ENCODE data around the gene F13A1. TPM values are rescaled to one million over a fixed set of nuclear protein-coding genes. Genes with fewer than 3 reads are reported as not detected.

The F13A1 gene
- total and polyA plus RNA-seq, 2 of the 8 experiments (the other 6 are each of a cell fraction or from before 2014, with no cell fraction given) = 0.57 to 1.5 TPM

DNA sequence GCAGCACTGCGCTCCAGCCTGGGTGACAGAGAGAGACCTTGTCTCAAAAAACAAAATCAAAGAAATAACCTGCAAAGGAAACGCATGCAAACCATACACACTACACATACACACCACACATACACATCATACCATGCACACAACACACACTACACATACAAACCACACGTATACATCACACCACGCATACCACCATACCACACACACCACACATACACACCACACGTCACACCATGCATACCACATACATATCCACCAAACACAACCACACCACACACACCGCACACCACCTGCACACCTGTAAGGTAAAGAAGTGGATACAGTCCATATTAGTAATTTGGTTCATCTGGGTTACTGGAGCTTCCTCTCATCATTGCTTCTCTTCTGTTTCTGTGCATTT, 32.3 kb upstream of the F13A1 start:
- no peaks in the 10 kb centered on the region; the same call in 1 of the 2 replicates for H3K23me2 ChIP-seq (ENCODE audit: low read depth, low read length)
- ChIA-PET POLR2A (ENCODE audit: partially characterized antibody) (no interaction called here), CTCF (ENCODE audit: partially characterized antibody) (interaction anchor here (0.6 to 1.0 kb wide), 2 partner anchors 9 to 124 kb away, joined by 3 read pairs; no protein-coding TSS in a partner anchor)
- no peak overlapping the region for H3K27ac ChIP-seq (ENCODE audit: low read depth, low read length)
- H4K20me1 ChIP-seq (replicated peaks in 1 of 2; ENCODE audit: control insufficient read depth in 1 of 2, insufficient read depth in 2 of 2, low read length in 2 of 2) = no peaks in the 10 kb centered on the region
- H3K14ac ChIP-seq (ENCODE audit: insufficient read length) = no peak overlapping the region
- FAIRE-seq = no peak
- H3K56ac ChIP-seq (replicated peaks; ENCODE audit: insufficient read length, low read depth, low read length) = no peak overlapping the region
- H4K5ac ChIP-seq (ENCODE audit: insufficient read length, low read depth, low read length) = no peak overlapping the region
- no peak overlapping the region for H2AFZ ChIP-seq (ENCODE audit: low read length)
- no peak overlapping the region for H3K4me3 ChIP-seq (ENCODE audit: extremely low read depth in 1 of 4, insufficient read depth in 2 of 4, low read depth in 3 of 4, low read length in 4 of 4)
- H2BK15ac ChIP-seq (ENCODE audit: low read length) = no peak overlapping the region
- DNase-seq (ENCODE audit: low read depth in 1 of 2, low spot score in 2 of 2) = no peak
- no peak overlapping the region for H3K23ac ChIP-seq (ENCODE audit: insufficient read length)
- H3K18ac ChIP-seq (ENCODE audit: extremely low read depth, low read length) = no peak overlapping the region
- no peaks in the 10 kb centered on the region for H3K9me3 ChIP-seq (ENCODE audit: insufficient read depth in 2 of 2, low read depth in 1 of 2, low read length in 1 of 2)
- H2BK120ac ChIP-seq (replicated peaks; ENCODE audit: low read depth, low read length) = no peak overlapping the region
- peak overlapping the region; percentile 51; the same call in 1 of the 2 replicates for H4K8ac ChIP-seq (ENCODE audit: extremely low read depth, insufficient read depth, low read length)
- H3K27me3 ChIP-seq (replicated peaks in 1 of 4; ENCODE audit: control insufficient read depth in 3 of 4, extremely low read depth in 1 of 4, insufficient read depth in 3 of 4, low read length in 3 of 4) = no peaks in the 10 kb centered on the region
- no peaks in the 10 kb centered on the region for H3K79me1 ChIP-seq (ENCODE audit: low read depth, low read length)
- no peak overlapping the region for H2AK5ac ChIP-seq (ENCODE audit: low read depth, low read length)
- no peaks in the 10 kb centered on the region for H3K36me3 ChIP-seq (ENCODE audit: control insufficient read depth in 2 of 4, insufficient read depth in 4 of 4, low read length in 3 of 4)
- no peak overlapping the region for H4K91ac ChIP-seq (replicated peaks; ENCODE audit: insufficient read length, low read length)
- H3K79me2 ChIP-seq (ENCODE audit: control insufficient read depth in 1 of 2, insufficient read depth in 2 of 2, low read length in 2 of 2) = no peaks in the 10 kb centered on the region
- no peak overlapping the region for H2BK5ac ChIP-seq (ENCODE audit: low read depth, low read length)
- WGBS, 2 experiments (ENCODE audit: extremely low coverage in 1 of 2, insufficient coverage in 1 of 2, insufficient read length in 1 of 2, insufficient replicate concordance in 2 of 2, low coverage in 1 of 2, low lambda C conversion rate in 2 of 2, missing lambda C conversion rate in 1 of 2) = 87 to 100% methylated on average over 2 to 6 of the region's 6 CpGs
- no peak overlapping the region for H2BK20ac ChIP-seq (ENCODE audit: low read length)
- no peak overlapping the region for H3K9ac ChIP-seq (replicated peaks in 1 of 4; ENCODE audit: extremely low read depth in 1 of 4, low read depth in 3 of 4, low read length in 3 of 4)
- no peak overlapping the region for H2BK12ac ChIP-seq (ENCODE audit: low read depth, low read length)
- H3K4me2 ChIP-seq (ENCODE audit: insufficient read depth in 1 of 2, low read depth in 2 of 2, low read length in 2 of 2) = no peak overlapping the region
- H3K4ac ChIP-seq (replicated peaks; ENCODE audit: insufficient read length, low read depth, low read length) = no peak overlapping the region
- no peaks in the 10 kb centered on the region for H3K4me1 ChIP-seq (replicated peaks in 1 of 4; ENCODE audit: control insufficient read depth in 3 of 4, insufficient read depth in 4 of 4, low read length in 3 of 4)
- TF ChIP-seq KDM5A (IDR thresholded peaks at IDR 0.05; ENCODE audit: low read length) (no peak), RBBP5 (IDR thresholded peaks at IDR 0.05; ENCODE audit: borderline replicate concordance, low read depth, low read length) (no peak), BACH1 (IDR thresholded peaks at IDR 0.05; ENCODE audit: low read length) (no peak), CTCF (IDR thresholded peaks at IDR 0.05; ENCODE audit: control extremely low read depth in 1 of 3, insufficient read depth in 1 of 3, low read depth in 1 of 3, low read length in 3 of 3) (no peak), SIRT6 (IDR thresholded peaks at IDR 0.05; ENCODE audit: low read length) (no peak), HDAC2 (IDR thresholded peaks at IDR 0.05; ENCODE audit: borderline replicate concordance in 1 of 2, low read depth in 2 of 2, low read length in 2 of 2) (no peak), E2F6 (IDR thresholded peaks at IDR 0.05) (no peak), EGR1 (IDR thresholded peaks at IDR 0.05; ENCODE audit: borderline replicate concordance, low read depth, low read length) (no peak), SUZ12 (IDR thresholded peaks at IDR 0.05; ENCODE audit: low read length) (no peak), HDAC6 (IDR thresholded peaks at IDR 0.05; ENCODE audit: low read depth, low read length) (no peak), POLR2A (IDR thresholded peaks at IDR 0.05; ENCODE audit: control extremely low read depth in 1 of 2, low read depth in 2 of 2, low read length in 2 of 2) (no peak)

Data from H1 (cell line).